Measurements from ENCODE around the gene TSEN54.
A peak's percentile ranks its signal among the peaks of the same experiment; 100 is the strongest.

The TSEN54 gene

DNA sequence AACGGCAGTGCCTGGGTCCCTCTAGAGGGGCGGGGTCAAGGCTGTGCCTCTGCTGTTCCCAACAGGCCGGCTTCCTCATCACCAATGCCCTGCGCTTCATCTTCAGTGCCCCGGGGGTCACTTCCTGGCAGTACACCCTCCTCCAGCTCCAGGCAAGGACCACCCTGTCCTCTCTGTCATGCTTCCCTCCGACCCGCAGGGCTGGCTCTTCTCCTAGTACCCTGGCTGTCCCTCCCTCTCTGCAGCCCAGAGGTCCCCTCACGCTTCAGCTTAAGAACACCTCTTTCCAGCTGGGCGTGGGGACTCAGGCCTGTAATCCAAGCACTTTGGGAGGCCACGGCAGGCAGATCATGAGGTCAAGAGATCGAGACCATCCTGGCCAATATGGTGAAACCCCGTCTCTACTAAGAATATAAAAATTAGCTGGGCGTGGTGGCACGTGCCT is 26.8 kb upstream of the TSEN54 start:
- no peak for DNase-seq

DNA sequence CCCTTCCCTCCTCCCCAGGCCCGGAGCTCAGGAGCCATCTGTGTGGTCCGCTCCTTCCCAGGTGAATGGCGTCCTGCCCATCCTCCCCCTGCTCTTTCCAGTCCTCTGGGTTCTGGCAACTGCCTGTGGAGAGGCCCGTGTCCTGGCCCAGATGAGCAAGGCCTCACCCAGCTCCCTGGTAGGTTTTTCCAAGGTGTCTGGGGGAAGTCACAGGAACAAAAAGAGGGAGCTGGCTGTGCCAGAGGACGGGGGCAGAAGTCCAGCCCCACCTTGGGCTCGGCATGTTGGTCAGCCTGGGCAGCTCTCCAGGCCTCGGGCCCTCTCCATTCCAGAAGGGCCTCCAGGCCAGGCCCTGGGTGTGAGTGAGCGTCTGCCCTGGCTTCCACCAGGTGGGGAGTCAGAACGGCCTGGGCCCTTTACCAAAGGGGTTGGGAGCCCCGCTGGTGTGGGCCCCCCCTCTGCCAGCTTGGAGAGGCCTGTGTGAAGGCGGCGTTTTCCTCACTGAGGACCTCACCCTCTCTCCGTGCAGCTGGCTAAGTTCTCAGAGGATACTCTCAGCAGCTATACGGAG is 26.1 kb upstream of the TSEN54 start:
- DNase-seq = no peak

DNA sequence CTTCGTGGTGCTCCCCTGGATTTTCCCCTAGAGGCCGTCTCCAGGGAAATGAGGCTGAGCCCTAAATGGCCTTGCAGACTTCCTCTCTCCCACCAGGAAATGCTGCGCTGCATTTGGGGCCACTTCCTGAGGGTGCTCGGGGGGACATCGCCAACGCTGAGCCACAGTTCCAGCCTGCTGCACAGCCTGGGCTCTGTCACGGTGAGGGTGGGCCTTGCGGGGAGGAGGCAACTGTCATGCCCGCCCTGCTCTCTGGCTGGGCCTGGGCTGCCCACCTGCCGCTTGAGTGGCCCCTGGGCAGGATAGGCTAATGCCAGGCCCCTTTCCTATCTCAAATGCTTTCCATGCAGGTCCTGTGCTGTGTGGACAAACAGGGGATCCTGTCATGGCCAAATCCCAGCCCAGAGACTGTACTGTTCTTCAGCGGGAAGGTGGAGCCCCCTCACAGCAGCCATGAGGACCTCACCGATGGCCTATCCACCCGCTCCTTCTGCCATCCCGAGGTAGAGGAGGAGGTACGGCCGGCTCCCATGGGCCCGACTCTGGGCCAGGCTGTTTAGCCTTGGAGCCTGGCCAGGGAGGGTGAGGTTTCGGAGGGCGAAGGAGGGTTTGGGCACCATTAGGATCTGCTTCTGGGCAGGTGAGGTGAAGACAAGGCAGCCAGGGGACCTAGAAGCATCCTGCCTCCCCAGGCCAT is 25.2 kb upstream of the TSEN54 start:
- no peak for DNase-seq

DNA sequence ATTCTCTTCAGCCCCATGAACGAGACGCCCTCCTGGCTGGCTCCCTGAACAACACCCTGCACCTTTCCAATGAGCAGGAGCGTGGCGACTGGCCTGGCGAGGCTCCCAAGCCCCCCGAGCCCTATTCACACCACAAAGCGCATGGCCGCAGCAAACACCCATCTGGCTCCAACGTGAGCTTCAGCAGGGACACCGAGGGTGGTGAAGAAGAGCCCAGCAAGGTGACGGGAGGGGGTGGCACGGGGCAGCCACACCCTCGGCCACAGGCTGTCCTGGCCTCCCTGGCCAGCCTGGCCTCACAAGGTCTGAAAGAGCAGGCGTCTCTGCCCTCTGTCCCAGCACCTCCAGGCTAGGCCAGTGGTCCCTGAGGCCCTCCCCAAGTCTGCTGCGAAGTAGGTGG is 24.6 kb upstream of the TSEN54 start:
- DNase-seq = no peak

DNA sequence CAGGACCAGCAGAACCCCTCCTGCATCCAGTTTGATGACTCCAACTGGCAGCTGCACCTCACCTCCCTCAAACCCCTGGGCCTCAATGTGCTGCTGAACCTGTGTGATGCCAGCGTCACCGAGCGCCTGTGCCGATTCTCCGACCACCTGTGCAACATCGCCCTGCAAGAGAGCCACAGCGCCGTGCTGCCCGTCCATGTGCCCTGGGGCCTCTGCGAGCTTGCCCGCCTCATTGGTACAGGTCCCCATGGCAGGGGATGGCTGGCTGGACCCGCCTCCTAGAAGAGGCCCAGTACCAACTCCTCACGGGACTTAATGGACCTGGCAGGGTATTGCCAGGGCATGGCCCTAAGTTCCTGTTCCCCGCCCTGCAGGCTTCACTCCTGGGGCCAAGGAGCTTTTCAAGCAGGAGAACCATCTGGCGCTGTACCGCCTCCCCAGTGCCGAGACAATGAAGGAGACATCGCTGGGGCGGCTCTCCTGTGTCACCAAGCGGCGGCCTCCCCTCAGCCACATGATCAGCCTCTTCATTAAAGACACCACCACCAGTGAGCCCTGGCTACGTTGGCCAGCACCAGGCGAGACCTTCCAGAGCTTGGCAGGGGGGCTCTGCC is 23.7 kb upstream of the TSEN54 start:
- no peak for DNase-seq

DNA sequence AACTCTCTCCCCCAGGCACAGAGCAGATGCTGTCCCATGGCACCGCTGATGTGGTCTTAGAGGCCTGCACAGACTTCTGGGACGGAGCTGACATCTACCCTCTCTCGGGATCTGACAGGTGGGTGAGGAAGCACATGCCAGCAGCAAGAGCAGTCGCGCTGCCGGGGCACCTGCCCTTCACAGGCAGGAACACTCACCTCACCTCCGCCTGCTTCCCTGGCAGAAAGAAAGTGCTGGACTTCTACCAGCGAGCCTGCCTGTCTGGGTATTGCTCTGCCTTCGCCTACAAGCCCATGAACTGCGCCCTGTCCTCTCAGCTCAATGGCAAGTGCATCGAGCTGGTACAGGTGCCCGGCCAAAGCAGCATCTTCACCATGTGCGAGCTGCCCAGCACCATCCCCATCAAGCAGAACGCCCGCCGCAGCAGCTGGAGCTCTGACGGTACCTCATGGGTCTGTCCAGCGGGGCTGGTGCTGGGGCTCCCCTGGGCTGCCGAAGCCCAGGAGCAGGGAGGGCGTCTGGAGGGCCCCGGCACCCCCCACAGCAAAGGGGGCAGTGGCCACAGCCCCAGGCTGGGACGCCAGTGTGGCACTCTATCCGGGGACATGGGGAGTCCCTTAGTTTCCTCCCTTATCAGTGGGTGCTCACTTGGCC is 22.7 kb upstream of the TSEN54 start:
- DNase-seq = no peak

DNA sequence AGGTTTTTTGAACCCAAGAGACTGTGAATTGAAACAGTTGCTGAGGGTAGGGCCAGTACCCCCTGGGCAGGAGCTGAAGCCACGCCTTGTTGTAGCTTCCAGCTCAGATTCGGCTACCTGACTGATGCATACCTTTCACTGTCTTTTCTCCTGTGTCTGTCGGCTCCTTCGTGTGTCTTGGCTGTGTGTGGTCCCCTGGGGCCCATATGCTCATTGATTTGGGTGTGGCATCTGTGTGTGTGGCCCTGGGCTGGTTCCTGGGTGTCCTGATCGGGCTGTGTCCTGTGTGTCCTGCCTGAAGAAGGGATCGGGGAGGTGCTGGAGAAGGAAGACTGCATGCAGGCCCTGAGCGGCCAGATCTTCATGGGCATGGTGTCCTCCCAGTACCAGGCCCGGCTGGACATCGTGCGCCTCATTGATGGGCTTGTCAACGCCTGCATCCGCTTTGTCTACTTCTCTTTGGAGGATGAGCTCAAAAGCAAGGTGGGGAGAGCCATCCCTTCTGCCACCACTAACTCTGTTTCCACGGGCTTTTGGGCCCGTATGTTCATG is 21.9 kb upstream of the TSEN54 start:
- DNase-seq = no peak

DNA sequence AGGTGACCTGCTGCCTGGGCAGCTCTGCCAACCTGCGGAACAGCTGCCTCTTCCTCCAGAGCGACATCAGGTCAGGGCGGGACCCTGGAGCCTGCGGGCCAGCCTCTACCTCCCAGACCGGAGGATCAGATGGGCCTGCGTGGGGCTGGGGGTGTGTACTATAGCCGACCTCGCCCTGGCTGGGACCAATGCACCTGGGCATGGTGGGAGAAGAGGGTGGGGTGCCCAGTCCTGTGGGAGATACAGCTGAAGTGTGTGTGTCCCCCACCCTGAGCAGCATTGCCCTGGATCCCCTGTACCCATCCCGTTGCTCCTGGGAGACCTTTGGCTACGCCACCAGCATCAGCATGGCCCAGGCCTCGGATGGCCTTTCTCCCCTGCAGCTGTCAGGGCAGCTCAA is 20.3 kb upstream of the TSEN54 start:
- no peak for DNase-seq

DNA sequence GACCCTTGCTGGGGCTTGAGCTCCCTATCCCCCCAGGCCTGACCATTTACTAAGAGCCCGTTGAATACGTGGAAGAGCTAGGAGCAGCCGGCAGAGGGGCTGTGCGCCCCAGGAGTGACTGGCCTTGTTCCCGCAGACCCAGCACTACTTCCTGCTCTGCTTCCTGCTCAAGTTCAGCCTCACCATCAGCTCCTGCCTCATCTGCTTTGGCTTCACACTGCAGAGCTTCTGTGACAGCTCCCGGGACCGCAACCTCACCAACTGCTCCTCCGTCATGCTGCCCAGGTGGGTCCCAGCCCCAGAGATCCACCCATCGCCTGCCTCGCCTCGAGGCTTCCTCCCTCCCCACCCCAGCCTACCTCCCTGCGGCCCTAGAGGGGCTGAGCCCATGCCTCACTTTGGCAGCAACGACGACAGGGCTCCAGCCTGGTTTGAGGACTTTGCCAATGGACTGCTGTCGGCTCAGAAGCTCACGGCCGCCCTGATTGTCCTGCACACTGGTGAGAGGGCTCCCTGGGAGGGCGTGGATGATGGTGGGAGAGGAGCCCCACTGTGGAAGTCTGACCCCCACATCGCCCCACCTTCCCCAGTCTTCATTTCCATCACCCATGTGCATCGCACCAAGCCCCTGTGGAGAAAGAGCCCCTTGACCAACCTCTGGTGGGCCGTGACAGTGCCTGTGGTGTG is 18.1 kb upstream of the TSEN54 start:
- DNase-seq = no peak

DNA sequence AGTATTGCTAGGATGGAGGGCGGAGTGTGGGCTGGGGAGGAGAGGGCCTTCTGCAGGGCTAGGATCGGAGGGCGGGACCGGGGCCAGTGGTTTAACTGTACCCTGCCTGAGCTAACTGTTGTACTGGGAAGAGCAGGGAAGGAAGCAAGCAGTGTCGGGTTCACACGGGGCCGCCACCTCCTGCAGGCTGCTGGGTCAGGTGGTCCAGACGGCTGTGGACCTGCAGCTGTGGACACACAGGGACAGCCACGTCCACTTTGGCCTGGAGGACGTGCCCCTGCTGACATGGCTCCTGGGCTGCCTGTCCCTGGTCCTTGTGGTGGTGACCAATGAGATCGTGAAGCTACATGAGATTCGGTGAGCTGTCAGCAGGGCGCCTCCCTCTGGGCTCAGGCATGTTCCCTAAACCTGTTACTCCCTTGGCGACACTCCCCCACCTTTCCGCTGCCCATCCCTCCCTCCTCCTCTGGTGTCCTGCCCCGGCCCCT is 17.6 kb upstream of the TSEN54 start:
- no peak for DNase-seq

DNA sequence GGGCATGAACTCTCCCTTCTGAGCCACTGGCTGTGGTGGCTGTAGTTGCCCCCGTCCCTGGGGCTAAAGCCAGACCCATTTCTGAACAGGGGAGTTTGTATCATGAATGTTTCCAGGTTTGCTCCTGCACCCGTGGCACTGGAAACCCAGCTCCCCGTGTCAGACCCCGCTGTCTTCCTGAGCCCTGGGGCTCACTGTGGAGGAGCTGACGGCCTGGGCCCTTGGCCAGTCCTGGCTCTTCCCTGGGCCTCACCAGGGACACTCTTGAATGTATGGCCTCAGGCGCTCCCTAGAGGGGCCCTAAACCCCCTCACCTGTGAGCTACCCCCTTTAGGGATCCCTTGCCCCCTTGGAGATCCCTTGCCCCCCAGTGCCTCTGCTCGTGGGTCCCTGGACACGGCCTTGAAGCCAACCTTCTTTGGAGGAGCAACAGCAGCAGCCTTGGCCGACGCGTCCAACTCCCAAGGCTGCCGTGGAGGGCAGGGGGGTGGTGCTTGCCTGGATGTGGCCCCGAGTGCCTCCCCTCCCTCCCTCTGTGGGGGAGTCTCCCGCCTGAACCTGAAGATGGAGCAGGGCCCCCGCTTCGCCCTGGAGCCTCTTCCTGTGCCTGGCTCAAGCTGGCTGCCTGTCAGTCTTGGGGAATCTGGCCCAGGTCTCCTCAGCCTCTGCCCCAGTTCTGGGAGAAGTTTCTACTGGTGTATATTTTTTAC is 16.9 kb upstream of the TSEN54 start:
- DNase-seq = no peak

DNA sequence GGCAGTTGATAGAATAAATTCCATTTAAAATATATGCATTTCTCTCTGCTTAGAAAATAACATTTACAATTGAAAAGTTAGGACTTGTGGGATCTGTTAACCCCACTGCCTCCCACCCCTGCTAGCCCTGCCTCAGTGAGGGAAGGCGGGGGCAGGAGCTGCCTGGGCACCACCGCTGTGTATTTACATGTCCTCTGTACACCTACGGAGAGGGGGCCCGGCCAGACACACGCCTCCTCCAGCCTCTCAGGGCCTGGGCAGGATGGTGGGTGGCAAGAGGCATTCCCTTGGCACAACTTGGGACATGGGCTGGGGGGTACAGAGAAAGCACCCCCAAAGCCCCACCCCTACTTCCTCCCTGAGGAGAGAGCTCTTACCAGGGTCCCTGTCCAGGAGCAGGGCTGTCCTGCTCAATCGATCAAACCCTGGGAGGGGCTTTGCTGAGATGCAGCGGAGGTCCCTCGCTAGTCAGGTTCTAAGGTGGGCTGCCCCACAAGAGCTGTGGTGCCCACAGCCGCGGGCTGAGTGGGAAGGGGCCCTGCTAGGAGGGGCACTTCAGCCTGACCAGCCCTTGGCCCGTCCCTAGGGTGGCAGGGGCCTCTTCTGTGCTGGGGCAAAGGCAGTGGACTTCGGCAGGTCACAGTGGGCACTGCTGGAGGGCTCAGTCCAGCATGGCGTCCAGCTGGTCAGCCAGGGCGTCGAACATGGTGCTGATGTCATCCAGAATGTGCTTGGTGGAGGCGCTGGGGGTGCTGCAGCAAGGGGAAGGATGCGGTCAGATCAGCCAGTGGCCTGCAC is 15.7 kb upstream of the TSEN54 start:
- no peak for DNase-seq

DNA sequence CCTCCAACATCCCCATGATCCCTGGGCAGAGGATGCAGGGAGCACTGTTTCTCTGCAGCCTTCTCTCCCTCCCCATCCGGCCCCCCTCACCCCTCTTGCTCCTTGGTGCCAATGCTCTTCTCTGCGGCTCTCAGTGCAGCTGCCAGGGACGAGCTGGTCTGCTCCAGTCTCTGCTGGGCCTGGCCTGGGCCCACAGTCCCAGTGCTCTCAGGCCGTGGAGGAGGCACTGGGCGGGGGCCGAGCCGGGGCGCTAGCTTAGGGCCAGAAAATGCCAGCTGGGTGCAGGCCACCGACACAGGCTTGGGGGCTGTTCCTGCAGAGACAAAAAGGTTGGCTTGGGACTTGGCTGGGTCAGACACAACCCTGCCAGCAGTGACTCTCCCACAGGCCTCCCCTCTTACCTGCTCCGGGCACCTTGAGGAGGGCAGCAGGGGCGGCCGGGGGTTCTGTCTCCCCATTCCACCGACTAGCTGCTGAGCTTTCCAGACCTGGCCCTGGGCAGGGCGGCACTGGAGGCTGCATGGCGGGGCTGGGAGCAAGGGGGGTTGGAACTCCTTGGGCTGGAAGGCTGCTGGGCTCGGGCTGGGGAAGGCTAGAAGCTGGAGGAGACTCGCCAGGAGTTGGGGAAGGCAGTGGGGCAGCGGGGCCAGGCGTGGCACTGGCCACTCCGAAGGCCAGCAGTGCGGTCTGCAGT is 14.8 kb upstream of the TSEN54 start:
- no peak for DNase-seq

DNA sequence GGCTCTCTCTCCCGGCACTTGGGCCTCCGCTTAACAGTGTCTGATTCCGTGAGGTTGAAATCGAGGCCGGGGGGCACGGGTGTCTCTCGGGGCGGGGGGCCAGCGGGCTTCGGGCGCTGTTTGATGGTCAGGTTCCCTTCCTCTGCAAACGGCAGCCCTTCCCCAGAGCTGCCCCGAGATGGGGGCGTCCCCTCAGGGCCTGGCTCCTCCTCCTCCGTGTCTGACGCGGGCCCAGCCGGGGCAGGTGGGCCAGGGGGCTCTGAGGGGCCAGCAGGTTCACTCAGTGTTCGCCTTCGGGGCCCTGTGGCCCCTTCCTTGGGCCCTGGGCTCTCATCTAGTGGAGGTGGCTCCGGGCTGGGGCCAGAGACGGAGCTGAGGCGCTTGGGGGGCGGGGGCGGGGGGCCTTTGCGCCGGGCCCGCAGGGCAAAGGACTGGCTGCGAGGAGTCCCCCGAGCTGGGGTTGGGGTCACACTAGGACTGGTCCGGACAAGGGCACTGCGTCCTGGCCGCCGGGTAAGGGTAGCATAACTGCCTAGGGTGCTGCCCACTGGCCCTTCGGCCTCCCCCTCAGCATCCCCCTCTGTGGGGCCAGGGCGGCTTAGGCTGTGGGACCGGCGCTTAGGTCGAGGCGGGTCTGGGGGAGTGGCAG is 14.1 kb upstream of the TSEN54 start:
- no peak for DNase-seq

DNA sequence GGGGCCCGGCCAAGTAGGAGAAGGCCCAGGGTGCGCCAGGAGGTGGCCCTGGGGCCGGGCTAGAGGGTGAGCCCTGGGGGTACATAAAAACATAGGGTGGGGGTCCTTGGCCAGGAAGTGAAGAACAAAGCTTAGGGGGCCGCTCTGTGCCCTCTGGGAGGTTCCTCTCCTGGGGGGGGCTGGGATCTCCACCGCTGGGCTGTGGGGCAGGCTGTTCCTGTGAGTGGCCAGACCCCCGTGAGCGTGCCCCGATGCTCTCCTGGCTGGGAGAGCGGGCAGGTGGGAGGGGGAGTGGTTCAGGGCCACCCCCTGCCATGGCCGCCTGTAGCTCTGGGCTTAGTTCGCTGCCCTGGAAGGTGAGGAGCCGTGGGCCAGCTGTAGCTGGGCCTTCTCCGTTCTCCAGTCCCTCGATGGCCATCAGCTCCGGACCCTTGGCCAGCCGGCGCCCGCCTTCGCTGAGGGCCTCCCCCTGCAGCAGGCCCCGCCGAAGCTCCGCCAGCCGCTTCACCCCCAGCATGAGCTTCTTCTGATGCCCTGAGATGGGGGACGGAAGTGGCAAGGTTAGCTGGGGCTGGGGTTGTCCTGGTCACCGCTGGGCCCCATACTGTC is 13.5 kb upstream of the TSEN54 start:
- no peak for DNase-seq

DNA sequence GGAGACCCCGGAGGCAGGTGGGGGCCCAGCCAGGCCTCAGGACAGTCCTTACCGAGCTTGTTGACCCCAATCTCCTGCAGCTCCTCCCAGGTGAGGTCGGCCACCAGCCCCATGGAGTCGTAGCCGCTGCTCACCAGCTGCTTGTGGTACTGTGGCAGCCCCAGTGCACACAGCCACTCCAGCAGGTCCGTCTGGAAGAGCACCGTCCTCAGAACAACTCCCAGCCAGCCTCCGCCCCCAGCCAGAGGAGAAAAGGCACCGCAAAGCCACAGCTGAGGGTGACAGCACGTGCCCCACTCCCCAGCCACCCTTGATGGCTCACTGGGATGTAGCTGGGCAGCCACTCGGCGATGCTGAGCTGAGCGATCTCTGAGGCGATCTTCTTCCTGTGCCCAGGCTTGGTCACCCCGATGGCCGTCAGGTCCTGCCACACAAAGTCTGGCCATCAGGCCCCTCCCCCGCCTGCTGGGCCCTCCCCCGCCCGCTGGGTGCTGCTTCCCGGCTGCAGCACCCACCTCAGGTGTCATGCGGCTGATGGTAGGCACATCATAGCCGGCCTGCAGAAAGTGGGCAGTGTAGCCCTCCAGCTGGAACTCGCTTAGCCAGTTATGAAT is 12.9 kb upstream of the TSEN54 start:
- no peak for DNase-seq

DNA sequence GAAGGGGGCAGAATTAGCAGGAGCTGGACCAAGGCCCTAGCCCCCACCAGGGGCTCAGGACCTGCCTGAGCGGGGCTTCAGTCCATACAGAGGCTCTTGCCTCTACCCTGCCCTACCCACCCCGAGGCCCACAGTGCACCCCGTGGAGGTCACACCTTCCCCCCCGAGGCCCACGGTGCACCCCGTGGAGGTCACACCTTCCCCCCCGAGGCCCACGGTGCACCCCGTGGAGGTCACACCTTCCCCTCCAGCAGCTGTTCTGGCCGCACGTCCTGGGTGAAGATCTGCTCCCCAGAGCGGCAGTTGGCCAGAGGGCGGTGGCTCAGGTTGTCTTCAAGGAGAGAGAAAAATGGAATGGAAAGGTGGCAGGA is 12.4 kb upstream of the TSEN54 start:
- no peak for DNase-seq

DNA sequence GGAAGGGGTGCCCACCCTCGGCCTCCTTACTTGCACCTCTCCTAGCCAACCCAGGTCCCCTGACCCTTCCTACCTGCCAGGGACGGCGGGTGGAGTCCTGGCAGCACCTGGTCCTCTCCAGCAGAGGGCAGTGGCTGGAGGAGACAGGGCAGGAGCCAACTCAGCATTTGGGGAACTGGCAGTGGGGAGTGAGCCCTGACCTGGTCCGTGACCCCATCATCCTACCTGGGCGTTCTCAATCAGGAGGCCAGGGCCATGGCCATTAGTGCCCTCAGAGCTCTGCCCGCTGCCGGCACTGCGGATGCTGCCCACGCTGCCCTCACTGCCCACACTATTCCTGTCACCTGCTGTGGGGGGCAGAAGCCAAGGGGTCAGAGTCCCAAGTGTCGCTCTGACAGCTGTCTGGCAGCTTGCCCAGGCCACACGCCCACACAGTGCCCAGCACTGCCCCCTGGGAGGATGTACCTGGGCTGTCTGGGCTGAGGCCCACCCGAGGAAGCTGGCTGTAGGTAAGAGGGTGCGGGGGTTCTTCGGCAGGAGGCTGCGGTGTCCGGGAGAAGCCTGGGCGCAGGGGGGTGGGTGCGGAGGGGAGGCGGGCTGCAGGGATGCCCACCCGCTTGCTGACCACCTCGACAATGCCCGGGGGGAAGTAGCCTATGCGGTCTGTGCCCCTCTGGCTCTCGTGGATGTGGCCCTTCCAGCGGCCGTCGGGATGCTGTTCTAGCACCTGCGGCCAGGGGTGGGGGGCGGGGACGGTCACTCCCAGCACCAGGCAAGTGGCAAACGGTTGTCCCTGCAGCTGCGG is 11.8 kb upstream of the TSEN54 start:
- peak; percentile 36 for DNase-seq

DNA sequence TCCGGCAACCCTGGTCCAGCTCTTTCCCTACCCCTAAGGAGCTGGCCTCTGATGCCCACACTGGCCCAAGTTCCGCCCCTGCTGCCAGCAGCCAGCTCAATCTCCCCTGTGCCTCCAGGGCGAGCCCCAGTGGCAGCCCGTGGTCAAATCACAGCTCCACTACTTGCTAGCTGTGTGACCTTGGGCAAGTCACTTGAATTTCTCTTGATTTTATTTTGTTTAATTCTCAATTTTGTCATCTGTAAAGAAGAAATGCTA is 11.2 kb upstream of the TSEN54 start:
- DNase-seq = no peak

Data from activated CD4-positive, alpha-beta T cell treated with anti-CD3 and anti-CD28 coated beads, Interleukin-2, amount 50 U/mL, for 16 hours (primary cell).